MCF 10A (cell line): ENCODE results near the gene KISS1. TPM values are rescaled to one million over a fixed set of nuclear protein-coding genes. Genes with fewer than 3 reads are reported as not detected.

Experiments used
- BruUV-seq: library from RNA; stranded (reverse); fragments of 400-500 nt; replicated peaks from 2 replicates; lab custom pipeline; 2021; lab: Mats Ljungman, UMichigan
- CTCF ChIA-PET: fragments of 300-600 bp; sonication (Branson Sonifier 250); formaldehyde crosslinking; extraction: SDS; loops from one replicate; lab custom pipeline; 2021; ENCODE audit warnings: antibody characterized with exemption, inconsistent platforms; lab: Yijun Ruan, JAX
- POLR2A ChIA-PET: fragments of 300-600, 350-650 bp; sonication (Branson Sonifier 250); formaldehyde crosslinking; extraction: SDS; loops from one replicate; lab custom pipeline; 2020; ENCODE audit warnings: antibody characterized with exemption, inconsistent platforms; lab: Yijun Ruan, JAX
- DNase-seq: peaks from one replicate; pipeline ENCODE4 v3.0.0-alpha.2; 2018; ENCODE audit not compliant: unreplicated experiment
- H3K27ac Mint-ChIP-seq: one replicate; pipeline ENCODE4 v1.8.0; 2022; ENCODE audit warnings: mild to moderate bottlenecking, low read depth, mixed read lengths; ENCODE audit not compliant: unreplicated experiment
- H3K27me3 Mint-ChIP-seq: one replicate; pipeline ENCODE4 v1.8.0; 2022; ENCODE audit warnings: mixed read lengths; ENCODE audit not compliant: insufficient read depth, unreplicated experiment
- H3K36me3 Mint-ChIP-seq: one replicate; pipeline ENCODE4 v1.8.0; 2022; ENCODE audit warnings: mild to moderate bottlenecking, moderate library complexity, mixed read lengths; ENCODE audit not compliant: insufficient read depth, unreplicated experiment
- H3K4me1 Mint-ChIP-seq: one replicate; pipeline ENCODE4 v1.8.0; 2022; ENCODE audit warnings: mixed read lengths; ENCODE audit not compliant: insufficient read depth, unreplicated experiment
- H3K4me3 Mint-ChIP-seq: one replicate; pipeline ENCODE4 v1.8.0; 2022; ENCODE audit warnings: mild to moderate bottlenecking, moderate library complexity, mixed read lengths; ENCODE audit not compliant: unreplicated experiment
- H3K9me3 Mint-ChIP-seq: one replicate; pipeline ENCODE4 v1.8.0; 2022; ENCODE audit warnings: mixed read lengths; ENCODE audit not compliant: unreplicated experiment
- CTCF ChIP-seq: fragments of 200-600 bp; IDR thresholded peaks from one replicate; pipeline ENCODE4 v1.8.0; 2022; ENCODE audit warnings: antibody characterized with exemption, mild to moderate bottlenecking; ENCODE audit not compliant: unreplicated experiment
- intact Hi-C: fragments of 100-400 bp; cut with micrococcal nuclease; formaldehyde crosslinking; loops from 2 replicates; pipeline ENCODE4 v1.14.1; 2022
- total RNA-seq: library from RNA; stranded (reverse); gene quantifications from 2 replicates; pipeline ENCODE4 v1.2.3, GENCODE V29; 2022

Gene KISS1
- total RNA-seq, 1 experiment from 2014 or later, result not detected

DNA sequence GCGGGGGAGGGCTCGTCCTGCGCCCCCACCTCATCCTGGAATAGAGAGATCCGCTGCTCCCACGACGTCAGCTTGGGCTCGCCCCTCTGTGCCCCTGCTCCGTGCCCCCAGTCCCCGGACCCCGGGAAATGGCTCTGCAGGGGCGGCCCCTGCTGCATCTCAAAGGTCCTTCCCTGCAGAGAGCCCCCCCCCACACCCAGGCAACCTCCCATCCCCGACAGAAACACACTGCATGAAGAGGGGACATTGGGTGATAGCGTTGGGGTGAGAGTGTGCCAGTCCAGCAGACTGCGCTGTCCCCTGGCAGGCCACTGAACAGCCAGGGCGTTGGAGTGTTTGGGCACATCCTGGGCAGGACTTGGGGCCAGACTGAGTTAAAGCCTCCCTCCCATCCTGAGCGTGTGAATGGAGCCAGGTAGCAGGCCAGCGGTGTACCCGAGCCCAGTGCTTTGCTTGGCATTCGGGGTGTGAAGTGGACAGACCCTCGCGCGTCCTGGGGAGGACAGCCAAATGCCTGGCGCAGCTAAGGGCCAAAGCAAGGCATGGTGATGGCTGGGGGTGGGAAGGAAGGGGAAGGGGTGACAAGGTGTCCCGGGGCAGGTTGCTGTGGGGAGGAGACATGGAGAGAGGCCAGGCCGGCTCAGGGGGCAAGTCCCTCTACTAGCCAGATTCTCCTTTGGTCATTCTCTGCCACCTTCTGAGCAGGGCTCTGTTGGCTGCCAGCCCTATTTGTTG is 43.8 kb downstream of the KISS1 start:
- no TSS peak for BruUV-seq
- Mint-ChIP-seq H3K9me3 (no peaks in the 10 kb centered on the region), H3K27ac (no peak overlapping the region), H3K27me3 (no peaks in the 10 kb centered on the region), H3K36me3 (no peaks in the 10 kb centered on the region), H3K4me1 (peaks cover 48% of the 10 kb centered on the region), H3K4me3 (peak overlapping the region; percentile 68)
- no peak for DNase-seq
- intact Hi-C loops, result no loop called here
- POLR2A ChIA-PET, result interaction anchor here (0.6 to 3.0 kb wide), 14 partner anchors 9 to 354 kb away, joined by 3 to 20 read pairs (median 3); no protein-coding TSS in a partner anchor
- CTCF ChIA-PET, result interaction anchor here (0.6 to 18.9 kb wide), 8 partner anchors 11 to 294 kb away, joined by 3 to 505 read pairs (median 6); no protein-coding TSS in a partner anchor
- TF ChIP-seq CTCF, result no peak

GRCh38 chr1:204151552-204152309 is 44.6 kb downstream of the KISS1 start, which contains the start of gene ETNK2:
ETNK2 (minus strand) TSS chr1:204152044; CDS start chr1:204151852, 192 bp downstream.
- H3K4me3 Mint-ChIP-seq, result peak within 1 kb of the TSS; percentile 68
- DNase-seq, result peak; percentile 36
- intact Hi-C loops, result no loop called here
- H3K27me3 Mint-ChIP-seq, result no peaks in the 10 kb centered on the region
- H3K9me3 Mint-ChIP-seq, result no peaks in the 10 kb centered on the region
- H3K27ac Mint-ChIP-seq, result peak within 1 kb of the TSS; percentile 78
- CTCF ChIA-PET, result interaction anchor here (0.6 to 6.2 kb wide), 9 partner anchors 12 to 293 kb away, joined by 3 to 89 read pairs (median 4); partner anchors contain the start of gene SOX13
- TF ChIP-seq CTCF, result no peak
- no TSS peak for BruUV-seq
- H3K36me3 Mint-ChIP-seq, result no peaks in the 10 kb centered on the region
- peaks cover 48% of the 10 kb centered on the region for H3K4me1 Mint-ChIP-seq
- POLR2A ChIA-PET, result interaction anchor here (0.6 to 3.0 kb wide), 15 partner anchors 8 to 354 kb away, joined by 3 to 20 read pairs (median 3); no protein-coding TSS in a partner anchor

DNA sequence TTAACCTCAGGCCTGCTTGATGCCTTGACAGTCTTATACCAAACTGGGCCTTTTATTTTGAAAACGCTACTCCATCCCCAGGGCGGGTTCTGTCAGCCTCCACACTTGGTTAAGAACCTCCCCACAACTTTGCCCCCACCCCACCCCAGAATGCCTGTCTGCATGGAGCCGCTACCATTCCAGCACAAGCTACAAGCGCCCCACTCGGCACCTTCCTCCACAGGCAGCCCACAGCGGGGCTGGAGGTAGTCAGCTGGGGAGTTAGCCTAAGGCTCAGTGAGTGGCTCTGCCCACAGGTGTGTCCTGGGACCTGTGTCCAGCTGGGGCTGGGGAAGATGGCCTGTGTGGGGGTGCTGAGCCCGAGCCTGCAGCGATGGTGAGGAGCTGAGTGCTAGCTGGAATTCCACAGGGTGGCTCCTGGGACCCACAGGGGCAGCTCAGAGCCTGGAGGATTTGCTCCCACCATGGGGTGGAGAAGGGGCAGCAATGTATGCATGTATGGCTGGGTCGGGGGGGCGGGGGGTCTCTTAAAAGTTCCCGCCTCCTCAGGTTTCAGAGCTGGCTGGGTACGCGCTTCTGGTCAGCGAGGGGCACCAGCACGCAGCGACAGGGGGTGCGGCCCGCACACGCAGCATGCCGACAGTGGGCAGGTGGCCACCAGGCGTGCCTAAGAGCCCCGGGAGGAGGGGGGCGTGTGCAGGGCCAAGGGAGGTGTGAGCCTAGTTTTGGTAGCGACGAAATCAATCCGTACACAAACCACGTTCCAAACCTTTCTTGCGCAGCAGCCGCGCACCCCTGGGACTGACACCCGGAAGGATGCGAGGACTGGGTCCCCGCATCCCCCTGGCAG is 45.4 kb downstream of the KISS1 start:
- Mint-ChIP-seq H3K27me3 (no peaks in the 10 kb centered on the region), H3K4me1 (peaks cover 48% of the 10 kb centered on the region), H3K9me3 (no peaks in the 10 kb centered on the region), H3K36me3 (no peaks in the 10 kb centered on the region), H3K4me3 (peak overlapping the region; percentile 68), H3K27ac (peak overlapping the region; percentile 78)
- intact Hi-C loops, result no loop called here
- ChIA-PET POLR2A (interaction anchor here (0.7 to 3.0 kb wide), 12 partner anchors 7 to 291 kb away, joined by 3 to 20 read pairs (median 4); no protein-coding TSS in a partner anchor), CTCF (interaction anchor here (0.6 to 6.2 kb wide), 15 partner anchors 11 to 883 kb away, joined by 3 to 89 read pairs (median 5); partner anchors contain the start of gene SOX13)
- peak; percentile 59 for DNase-seq
- no peak for TF ChIP-seq CTCF
- BruUV-seq, result no TSS peak
